K562 (cell line): ENCODE data around the gene PDE12. TPM values are rescaled to one million over a fixed set of nuclear protein-coding genes. Genes with fewer than 3 reads are reported as not detected.

ENCODE experiments used
- E2F3 ChIP-seq: fragments of 250-450 bp; sonication (Bioruptor Pico); IDR thresholded peaks from 2 replicates; pipeline ENCODE4 v1.4.0; 2020; ENCODE audit warnings: mild to moderate bottlenecking
- NRF1 ChIP-seq, 2 experiments: fragments of 450-650 bp; IDR thresholded peaks in 1 of 2; conservative IDR thresholded peaks in 1 of 2; 2 replicates each; pipeline ENCODE4 v1.6.1; 2014; ENCODE audit warnings: mild to moderate bottlenecking in 2 of 2
- SLC30A9 ChIP-seq: fragments of 250-450 bp; sonication (Bioruptor Pico); IDR thresholded peaks from 2 replicates; pipeline ENCODE4 v1.8.0; 2022; ENCODE audit warnings: mild to moderate bottlenecking, moderate library complexity
- SMAD1 ChIP-seq: fragments of 150-350 bp; IDR thresholded peaks from 2 replicates; pipeline ENCODE4 v1.6.1; 2014; ENCODE audit warnings: low read length, low read depth; ENCODE audit not compliant: partially characterized antibody
- SRSF7 ChIP-seq: fragments of 200-400 bp; formaldehyde crosslinking; optimal IDR thresholded peaks from 2 replicates; pipeline ENCODE3; 2017; ENCODE audit warnings: mild to moderate bottlenecking, low read depth, low read length
- polyA plus RNA-seq, 8 experiments: library from polyadenylated mRNA; depleted of rRNA in 4 of 8; stranded (reverse) in 5 of 8; unstranded in 3 of 8; fragments of >200 nt; fragmentation: Nextera tagmentation in 2 of 8; fragmentation: Illumina TruSeq in 1 of 8; extraction: Ambion mirVana in 2 of 8; extraction: Trizol in 1 of 8; gene quantifications; 2 replicates each; pipeline versions ENCODE4 v1.2.1 to v1.2.3, GENCODE V29; 2011 to 2014; ENCODE audit warnings: inconsistent platforms in 1 of 8, missing spikeins in 1 of 8
- total RNA-seq, 7 experiments: library from RNA; depleted of rRNA in 6 of 7; stranded (reverse); fragments of >200 nt in 6 of 7; fragmentation: Illumina TruSeq in 2 of 7; extraction: Trizol in 2 of 7; gene quantifications; 2 replicates each; pipeline versions ENCODE4 v1.2.1 to v1.2.3, GENCODE V29; 2011 to 2021; ENCODE audit warnings: low replicate concordance in 1 of 7
- TF ChIP-seq, protein P1 (sequence below): fragments of 250-450 bp; sonication (Bioruptor Pico); IDR thresholded peaks from 2 replicates; pipeline ENCODE4 v1.5.1; 2021; ENCODE audit warnings: mild to moderate bottlenecking
- TF ChIP-seq, protein P2 (sequence below): fragments of 450-650 bp; IDR thresholded peaks from 2 replicates; pipeline ENCODE4 v1.7.0; 2016; ENCODE audit warnings: borderline replicate concordance

The PDE12 gene
- total and polyA plus RNA-seq, 9 of the 15 experiments (the other 6 are each of a cell fraction or from before 2014, with no cell fraction given), result 2.1 to 20.5 (median 10.0) TPM

DNA sequence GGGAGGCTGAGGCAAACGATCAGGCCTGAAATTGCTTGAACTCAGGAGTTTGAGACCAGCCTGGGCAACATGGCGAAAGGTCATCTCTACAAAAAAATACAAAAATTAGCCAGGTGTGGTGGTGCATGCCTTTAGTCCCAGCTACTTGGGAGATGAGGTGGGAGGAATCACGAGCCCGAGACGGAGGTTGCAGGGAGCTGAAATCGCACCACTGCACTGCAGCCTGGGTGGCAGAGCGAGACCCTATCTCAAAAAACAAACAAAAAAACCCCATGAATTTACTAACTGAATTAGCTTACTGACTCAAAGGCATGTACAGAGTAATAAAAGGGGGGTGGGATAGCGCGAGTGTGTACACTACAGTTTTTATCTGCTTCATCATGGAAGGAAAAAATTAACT lies 21.7 kb downstream of the PDE12 start (continued):
- TF ChIP-seq SLC30A9 (CRISPR knock-in tag) (no peak), SMAD1 (no peak), NRF1 (conservative IDR thresholded peaks at IDR 0.05 in 1 of 2, IDR thresholded peaks at IDR 0.05 in 1 of 2) (no peak), SRSF7 (no peak), E2F3 (no peak)
- TF ChIP-seq, protein P1, sequence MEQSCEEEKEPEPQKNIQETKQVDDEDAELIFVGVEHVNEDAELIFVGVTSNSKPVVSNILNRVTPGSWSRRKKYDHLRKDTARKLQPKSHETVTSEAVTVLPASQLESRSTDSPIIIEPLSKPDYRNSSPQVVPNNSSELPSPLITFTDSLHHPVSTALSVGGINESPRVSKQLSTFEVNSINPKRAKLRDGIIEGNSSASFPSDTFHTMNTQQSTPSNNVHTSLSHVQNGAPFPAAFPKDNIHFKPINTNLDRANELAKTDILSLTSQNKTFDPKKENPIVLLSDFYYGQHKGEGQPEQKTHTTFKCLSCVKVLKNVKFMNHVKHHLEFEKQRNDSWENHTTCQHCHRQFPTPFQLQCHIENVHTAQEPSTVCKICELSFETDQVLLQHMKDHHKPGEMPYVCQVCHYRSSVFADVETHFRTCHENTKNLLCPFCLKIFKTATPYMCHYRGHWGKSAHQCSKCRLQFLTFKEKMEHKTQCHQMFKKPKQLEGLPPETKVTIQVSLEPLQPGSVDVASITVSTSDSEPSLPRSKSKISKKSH (CRISPR knock-in tag), result no peak
- TF ChIP-seq, protein P2, sequence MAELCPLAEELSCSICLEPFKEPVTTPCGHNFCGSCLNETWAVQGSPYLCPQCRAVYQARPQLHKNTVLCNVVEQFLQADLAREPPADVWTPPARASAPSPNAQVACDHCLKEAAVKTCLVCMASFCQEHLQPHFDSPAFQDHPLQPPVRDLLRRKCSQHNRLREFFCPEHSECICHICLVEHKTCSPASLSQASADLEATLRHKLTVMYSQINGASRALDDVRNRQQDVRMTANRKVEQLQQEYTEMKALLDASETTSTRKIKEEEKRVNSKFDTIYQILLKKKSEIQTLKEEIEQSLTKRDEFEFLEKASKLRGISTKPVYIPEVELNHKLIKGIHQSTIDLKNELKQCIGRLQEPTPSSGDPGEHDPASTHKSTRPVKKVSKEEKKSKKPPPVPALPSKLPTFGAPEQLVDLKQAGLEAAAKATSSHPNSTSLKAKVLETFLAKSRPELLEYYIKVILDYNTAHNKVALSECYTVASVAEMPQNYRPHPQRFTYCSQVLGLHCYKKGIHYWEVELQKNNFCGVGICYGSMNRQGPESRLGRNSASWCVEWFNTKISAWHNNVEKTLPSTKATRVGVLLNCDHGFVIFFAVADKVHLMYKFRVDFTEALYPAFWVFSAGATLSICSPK, result no peak
- TF ChIP-seq, all 486 proteins: peak for 0
